T-helper 2 cell (primary cell): ENCODE measurements around the gene BACE1-AS.
"Not testable (repeated sequence)": the region's sequence is repeated elsewhere in the genome, so short reads cannot be mapped to it uniquely, and the experiment has no call there.

Experiments used
- DNase-seq, 5 experiments: peaks; one replicate each; pipeline versions ENCODE4 v3.0.0 to v3.0.0-alpha.2; 2012 to 2022
- total RNA-seq, 2 donors: gene quantifications; one replicate each; lab custom pipeline; 2026; lab: John Stamatoyannopoulos, UW

BACE1-AS gene
- total RNA-seq = 3.1 to 8.7 reads per million in 2 donors

DNA sequence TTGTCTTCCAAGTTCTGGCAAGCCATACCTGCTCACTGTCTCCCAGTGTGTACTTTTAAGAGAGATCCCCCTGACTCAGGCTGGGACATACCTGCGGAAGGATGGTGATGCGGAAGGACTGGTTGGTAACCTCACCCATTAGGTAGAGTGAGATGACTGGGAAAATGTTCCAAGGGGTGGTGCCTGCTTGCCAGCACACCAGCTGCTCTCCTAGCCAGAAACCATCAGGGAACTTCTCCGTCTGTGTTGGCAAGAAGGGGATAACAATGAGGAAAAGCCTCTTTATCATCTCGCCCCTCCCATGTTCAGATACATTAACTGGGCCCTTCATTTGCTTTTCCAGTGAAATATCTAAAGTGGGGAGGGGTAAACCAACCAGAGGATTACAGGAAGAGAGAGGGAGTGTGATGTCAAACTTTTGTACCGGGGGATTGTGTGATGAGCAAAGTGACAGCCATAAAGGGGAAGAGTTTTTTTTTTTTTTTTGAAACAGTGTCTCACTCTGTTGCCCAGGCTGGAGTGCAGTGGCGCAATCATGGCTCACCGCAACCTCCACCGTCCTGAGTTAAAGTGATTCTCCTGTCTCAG, at the start of gene BACE1-AS:
BACE1-AS (plus strand) TSS at position 538 of the 588 bp plus-strand sequence.
- no peak for DNase-seq

DNA sequence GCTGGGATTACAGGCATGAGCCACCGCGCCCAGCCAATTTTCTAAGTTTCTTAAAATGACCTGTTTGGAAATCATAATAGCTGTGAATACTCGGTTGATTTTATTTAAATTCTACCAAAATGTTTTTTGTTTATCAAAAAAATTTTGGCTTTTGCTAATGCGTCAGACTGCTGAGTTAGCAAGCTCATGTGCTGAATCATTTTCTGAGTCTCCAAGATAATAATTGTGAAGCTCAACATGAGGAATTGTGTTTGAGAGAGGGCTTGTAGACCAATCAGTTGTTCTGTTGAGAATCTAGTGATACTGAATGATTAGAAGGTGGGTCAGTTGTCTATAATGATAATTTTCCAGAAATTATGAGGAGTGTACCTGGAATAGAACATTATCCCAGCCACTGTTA, 42.8 kb upstream of the BACE1-AS start:
- no peak for DNase-seq

DNA sequence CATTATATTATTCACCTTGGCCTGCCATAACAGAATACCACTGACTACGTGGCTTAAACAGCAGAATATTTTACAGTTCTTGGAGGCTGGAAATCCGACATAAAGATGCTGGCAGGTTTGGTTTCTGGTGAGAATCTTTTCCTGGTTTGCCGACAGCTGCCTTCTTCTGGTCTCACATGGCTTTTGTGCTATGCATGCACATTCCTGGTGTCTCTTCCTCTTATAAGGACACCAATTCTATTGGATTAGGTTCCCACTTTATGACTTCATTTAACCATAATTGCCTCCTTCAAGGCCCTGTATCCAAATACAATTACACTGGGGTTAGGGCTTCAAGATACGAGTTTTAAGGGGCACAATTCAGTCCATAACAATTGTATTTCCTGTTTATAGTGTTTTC, 41.6 kb upstream of the BACE1-AS start:
- DNase-seq = no peak

DNA sequence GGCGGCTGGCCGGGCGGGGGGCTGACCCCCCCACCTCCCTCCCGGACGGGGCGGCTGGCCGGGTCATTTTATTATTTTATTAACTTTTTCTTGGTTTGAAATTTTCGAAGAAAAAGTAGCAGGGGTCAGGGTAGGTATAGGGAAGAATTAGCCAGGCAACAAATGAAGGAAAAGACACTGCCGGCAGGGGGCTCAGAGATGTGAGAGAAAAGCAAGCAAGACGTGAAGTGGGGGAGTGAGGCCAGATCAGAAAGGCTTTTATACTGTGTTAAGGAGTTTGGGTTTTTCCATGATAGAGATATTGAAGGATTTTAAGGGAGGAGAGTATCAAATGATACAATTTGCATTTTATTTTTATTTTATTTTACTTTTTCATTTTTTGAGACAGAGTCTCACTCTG, 39.6 kb upstream of the BACE1-AS start:
- no peak for DNase-seq

DNA sequence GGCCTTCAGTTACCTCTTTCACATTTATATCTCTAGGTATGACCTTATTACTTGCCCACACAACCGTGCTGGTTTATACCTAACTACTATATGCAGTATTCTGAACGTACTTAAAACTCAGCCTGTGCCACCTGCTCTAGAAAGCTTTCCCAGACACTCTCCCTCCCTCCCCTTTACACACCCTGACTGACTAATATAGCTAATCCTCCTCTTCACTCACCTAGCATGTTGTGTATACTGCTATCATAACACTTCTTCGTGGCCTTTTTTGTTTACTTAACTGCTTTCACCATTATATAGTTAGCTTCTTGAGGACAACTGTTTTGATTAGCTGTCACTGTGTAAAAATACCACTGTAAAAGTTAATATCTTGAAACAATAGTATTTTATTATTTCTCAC, 35.2 kb upstream of the BACE1-AS start:
- DNase-seq = no peak

DNA sequence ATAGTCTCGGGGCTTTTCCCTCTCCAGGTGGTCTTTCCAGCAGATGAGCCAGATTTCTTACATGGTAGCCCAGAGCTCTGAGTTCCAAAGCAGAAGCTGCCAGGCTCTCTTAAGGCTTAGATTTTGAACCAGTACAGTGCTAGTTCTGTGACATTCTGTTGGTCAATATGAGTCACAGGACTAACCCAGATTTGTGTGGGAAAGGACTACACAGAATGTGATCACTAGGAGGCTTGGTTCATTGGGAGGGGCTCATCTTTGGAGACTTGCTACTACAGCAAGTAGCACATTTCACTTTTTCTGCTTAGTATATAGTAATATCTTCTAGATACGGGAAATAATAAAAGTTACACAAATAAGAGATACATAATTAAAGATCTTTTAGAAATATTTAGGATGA, 34.6 kb upstream of the BACE1-AS start:
- no peak for DNase-seq

DNA sequence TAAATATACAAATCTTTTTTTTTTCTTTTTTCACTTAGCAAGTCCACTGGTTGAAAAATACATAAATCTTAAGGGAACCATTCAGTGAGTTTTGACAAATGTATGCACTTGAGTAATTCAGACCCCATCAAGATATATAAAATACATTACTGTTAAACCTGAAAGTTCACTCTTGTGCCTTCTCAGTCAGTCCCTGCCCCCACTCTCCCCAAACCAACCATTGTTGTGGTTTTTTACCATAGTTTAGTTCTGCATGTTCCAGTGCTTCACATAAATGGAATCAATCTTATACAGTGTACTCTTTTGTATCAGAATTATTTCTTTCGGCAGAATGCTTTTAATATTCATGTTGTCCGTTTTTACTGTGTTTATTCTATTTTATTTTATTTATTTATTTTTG, 32.6 kb upstream of the BACE1-AS start:
- DNase-seq = no peak

DNA sequence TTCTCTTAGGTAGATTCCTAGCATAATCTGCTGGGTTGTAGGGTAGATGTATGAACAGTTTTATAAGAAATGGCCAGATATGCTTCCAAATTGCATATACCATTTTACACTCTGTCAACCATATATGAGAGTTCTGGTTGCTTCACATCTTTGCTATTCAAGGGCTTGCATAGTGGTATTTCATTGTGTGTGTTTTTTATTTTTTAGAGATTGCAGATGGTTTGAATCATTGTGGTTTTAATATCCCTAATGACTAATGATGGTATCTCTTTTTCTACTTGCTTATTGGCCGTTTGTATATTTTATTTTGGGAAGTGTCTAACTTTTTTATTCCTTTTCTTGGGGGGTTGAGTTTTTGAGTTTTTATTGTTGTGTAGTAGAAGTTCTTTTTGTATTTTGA, 31.7 kb upstream of the BACE1-AS start:
- no peak for DNase-seq

DNA sequence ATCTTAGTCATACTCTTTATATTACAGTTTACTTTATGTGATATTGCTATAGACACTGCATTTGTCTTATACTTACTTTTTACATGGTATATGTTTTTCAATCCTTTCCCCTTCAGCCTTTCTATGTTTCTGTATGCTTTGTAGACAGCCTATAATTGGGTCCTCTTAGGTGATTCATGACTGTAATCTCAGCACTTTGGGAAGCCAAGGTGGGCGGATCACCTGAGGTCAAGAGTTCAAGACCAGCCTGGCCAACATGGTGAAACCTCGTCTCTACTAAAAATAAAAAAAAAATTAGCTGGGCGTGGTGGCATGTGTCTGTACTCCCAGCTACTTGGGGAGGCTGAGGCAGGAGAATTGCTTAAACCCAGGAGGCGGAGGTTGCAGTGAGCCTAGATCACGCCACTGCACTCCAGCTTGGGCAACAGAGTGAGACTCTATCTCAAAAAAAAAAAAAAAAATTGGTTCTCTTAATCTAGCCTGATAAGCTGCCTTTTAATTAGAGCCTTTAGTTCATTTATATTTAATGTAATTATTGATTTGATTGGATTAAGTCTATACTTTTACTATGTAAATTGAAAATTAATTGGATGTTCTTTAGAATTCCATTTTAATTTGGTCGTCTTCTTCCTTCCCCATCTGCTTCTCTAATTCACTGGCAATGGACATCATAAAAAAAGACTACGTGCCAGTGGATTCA, 26.4 kb upstream of the BACE1-AS start:
- not testable (repeated sequence) for DNase-seq

DNA sequence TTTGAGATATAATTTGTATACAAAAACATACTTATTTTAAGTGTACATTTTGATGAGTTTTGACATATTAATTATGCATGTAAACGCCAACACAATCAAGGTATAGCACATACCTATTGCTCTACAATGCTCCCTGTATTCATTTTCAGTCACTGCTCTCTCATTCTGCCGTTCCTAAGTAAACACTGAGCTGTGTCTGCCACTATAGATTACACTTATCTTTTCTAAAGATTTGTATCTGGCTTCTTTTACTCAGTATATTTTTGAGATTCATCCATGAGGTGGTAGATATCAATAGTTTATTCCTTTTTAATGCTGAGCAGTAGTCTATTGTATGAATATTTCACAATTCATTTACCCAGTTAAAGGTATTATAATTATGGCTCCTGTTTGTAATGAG, 25.4 kb upstream of the BACE1-AS start:
- no peak for DNase-seq

DNA sequence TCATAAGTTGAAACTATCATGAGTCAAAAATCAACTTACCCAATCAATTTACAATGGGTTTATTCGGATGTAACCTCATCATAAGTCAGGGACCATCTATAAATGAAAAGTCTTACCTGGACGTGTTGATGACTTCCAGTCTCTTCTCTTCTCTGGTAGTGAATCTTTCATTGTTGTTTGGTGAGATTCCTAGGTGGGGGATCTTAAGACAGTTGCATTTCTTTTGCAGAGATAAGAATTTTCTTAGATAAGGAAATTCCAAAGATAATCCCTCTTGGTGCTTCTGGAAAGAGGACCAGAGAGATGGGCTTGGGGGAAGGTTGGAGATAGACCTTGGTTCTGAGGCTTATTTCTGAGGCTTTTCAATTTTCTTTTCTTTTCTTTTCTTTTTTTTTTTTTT, 21.3 kb upstream of the BACE1-AS start:
- DNase-seq = no peak

DNA sequence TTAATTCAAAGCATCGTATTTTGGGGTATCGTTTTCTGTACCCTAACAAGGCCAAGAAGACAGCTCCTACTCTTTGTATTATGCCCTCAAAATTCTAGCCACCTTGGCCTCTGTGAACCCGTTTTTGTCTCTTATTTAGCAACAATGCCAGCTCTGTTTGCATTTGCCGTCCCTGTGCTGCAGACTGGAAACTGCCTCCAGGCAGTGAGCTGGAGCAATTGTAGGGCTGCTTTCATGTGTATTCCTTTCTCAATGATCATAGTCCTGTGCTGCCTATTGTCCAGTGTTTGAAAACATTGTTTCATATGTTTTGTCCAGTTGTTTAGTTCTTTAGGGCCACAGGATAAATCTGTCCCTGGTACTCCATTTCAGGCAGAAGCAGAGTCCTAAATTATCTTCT, 19.9 kb upstream of the BACE1-AS start:
- DNase-seq = no peak

DNA sequence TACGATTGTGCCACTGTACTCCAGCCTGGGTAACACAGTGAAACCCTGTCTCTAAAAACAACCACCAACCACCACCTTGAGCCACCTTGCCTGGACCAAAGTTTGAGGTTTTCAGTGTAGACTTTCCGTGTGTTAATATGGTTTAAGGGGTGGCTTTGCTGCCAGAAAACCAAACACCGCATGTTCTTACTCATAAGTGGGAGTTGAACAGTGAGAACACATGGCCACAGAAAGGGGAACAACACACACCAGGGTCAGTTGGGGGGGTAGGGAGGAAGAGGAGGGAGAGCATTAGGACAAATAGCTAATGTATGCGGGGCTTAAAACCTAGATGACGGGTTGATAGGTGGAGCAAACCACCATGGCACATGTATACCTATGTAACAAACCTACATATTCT, 19.0 kb upstream of the BACE1-AS start:
- DNase-seq = not testable (repeated sequence)

DNA sequence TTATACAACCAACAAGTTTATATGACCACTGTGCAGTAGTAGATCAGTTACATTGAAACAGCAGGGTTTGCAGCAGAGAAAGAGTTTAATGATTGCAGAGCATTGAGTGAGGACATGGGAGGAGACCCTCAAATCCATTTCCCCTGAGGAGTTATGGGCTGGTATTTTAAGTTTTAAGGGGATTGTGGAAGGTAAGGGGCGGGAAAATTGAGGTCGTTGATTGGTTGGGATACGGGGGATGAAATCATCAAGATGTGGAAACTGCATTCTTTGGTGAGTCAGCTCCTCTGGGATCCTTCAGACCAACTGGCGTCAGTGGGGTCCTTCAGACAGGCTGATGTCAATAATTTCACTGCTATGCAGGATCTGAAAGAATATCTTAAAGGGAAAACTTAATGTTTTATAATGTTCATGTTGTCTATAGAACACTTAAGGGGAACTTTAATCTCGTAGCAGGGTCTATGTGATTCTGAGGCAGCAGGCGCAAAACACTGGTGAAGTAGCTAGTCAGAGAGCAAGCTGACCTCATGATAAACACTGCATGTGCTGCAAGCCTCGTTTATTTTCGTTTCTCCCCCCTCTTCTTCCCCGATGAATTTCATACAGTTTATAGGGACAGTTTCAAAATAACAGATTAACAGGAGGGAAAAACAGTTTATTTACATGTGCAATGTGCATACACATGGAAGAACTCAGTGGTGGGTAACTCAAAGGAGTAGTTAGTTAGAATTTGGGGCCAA, 17.4 kb upstream of the BACE1-AS start:
- DNase-seq = no peak

DNA sequence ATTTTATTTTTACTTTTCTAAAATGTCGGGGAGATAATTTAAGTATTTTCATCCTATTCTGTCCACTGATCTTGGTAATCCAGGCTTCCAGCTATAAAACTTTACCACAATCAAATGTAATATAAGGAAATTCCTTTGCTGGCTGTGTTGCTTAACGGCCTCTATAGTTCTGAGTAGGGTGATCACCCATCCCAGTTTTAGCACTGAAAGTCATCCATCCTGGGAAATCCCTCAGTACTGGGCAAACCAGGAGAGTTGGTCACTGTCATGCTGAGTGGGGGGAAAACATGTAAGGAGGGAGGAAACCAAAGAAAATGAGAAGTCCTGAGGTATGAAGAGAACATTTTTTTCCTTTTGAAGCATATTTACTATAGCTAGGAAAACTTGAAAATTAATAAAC, 12.8 kb upstream of the BACE1-AS start:
- no peak for DNase-seq

DNA sequence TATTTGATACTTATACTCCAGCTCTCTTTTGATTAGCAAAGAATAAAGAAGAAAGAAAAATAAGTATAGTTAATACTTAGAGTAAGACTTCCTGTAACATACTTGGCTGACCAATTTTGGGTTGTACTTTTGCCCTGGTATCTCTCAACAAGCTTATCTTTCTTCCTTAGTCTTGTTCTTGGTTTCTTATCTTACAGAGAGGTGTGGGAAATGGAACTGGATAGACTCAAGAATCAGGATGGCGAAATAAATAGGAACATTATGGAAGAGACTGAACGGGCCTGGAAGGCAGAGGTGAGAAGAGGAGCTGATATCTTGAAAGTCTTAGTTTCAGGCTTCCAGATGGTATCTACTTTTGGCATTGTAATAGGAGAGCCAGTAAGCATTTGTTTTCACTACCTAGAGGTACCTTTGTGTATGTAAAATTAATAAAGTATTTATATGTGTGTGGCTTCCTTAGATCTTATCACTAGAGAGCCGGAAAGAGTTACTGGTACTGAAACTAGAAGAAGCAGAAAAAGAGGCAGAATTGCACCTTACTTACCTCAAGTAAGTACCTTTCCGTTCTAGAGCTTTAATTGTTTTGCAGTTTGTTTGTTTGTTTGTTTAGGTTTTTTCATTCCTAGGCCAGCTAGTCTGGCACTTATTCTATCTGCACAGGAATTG, 11.3 kb upstream of the BACE1-AS start:
- peak in 2 of 5 experiments; percentile 1 to 91 for DNase-seq

DNA sequence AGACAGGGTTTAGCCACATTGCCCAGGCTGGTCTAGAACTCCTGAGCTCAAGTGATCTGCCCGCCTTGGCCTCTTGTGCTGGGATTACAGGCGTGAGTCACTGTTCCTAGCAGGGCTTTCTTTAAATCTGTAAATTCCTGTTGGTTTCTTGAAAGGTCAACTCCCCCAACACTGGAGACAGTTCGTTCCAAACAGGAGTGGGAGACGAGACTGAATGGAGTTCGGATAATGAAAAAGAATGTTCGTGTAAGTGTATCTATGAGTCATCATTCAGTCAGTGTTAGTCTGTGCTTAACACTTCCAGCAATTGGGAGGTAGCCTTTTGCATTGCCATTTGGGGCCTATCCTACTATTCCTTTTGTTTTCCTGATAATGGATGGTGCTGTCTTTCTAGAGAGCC, 10.0 kb upstream of the BACE1-AS start:
- no peak for DNase-seq

DNA sequence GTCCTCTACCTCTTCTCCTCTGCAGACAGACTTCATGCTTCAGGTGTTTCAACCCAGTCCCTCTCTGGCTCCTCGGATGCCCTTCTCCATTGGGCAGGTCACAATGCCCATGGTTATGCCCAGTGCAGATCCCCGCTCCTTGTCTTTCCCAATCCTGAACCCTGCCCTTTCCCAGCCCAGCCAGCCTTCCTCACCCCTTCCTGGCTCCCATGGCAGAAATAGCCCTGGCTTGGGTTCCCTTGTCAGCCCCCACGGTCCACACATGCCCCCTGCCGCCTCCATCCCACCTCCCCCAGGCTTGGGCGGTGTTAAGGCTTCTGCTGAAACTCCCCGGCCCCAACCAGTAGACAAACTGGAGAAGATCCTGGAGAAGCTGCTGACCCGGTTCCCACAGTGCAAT, 9.3 kb upstream of the BACE1-AS start:
- DNase-seq = no peak

DNA sequence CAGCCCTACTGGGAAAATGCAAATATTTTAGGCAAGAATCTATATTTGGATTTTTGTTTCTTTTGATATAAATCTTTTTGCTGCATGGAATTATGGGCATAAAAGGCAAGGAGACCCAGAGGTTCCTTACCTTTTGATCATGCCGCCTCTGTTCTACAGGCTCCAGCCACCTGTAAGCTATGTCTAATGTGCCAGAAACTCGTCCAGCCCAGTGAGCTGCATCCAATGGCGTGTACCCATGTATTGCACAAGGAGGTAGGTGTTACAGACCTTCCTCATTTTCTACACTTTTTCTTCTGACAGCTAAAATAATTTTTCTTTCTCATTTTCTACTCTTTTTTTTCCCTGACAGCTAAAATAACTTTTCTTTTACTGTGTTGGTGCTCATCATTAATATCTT, 8.2 kb upstream of the BACE1-AS start:
- DNase-seq = no peak

DNA sequence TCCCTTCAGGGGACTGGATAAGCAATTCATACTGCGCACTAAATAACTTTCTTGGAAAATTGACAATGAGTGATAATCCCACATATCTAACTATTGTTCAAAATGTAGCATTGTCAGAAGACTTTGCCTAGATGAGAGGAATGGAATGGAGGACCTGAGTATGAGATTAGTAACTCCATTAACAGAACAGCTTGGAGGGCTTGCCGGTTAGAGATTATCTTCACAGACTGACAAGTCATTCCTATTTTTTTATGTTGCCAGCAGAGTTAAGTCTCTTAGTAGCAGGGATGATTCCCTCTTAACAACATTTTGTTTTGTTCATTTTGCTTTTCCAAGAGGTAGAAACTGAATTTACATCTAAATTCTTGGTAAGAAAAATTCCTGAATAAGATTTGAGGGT, 7.1 kb upstream of the BACE1-AS start:
- DNase-seq = no peak

DNA sequence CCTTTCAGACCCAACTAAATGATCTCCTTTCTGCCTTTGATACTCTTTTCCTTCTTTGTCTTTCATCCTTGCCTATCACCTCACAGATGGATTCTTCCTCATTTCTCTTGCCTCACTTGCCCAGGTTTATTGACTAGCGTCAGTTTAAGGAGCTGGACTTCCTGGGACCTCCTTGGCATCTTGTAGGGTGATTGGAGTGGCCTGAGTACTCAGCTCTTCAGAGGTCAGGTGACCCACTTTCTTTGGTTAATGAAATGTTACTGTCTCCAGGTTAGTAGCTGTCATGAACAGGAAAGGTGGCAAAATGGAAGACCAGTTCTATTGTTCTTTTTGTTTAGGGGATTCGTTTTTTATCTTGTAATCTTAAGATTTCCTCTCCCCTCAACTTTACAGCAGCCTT, 4.6 kb upstream of the BACE1-AS start:
- no peak for DNase-seq

DNA sequence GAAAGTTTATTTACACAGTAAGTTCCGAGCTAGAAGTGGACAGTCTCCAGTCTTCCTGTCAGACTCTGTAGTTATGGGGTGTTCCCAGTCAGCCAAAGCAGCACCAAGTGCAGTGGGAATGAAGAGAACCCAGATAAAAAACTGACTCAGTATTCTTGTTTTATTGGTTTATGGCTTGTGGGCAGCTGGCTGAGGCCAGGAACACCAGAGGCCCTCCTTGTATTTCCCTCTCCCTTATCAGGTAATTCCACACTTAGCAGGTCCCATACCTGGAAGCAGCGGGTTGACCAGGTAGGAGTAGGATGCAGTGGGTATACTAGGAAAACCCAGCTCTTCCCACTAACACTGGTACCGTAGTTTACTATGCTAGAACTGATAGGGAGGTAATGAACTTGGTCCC, 3.5 kb upstream of the BACE1-AS start:
- DNase-seq = no peak

DNA sequence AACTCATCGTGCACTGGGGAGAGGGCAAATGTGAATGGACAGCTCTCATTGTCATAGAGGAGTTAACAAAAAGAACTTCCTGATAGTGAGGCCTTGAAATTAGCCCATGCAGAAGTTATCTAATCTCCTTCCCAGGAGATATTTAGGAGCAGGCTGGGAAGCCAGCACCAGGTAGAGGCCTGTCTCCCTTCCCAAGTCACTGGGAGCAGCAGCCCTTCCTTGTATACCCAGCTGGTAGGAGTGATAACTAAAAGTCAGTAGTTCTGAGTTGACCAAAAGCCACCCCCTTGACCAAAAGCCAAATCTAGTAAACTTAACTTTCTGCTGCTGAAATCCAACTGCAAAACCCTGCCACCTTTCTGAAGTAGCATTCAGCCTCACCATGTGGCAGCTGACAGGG, 1.4 kb upstream of the BACE1-AS start:
- no peak for DNase-seq

DNA sequence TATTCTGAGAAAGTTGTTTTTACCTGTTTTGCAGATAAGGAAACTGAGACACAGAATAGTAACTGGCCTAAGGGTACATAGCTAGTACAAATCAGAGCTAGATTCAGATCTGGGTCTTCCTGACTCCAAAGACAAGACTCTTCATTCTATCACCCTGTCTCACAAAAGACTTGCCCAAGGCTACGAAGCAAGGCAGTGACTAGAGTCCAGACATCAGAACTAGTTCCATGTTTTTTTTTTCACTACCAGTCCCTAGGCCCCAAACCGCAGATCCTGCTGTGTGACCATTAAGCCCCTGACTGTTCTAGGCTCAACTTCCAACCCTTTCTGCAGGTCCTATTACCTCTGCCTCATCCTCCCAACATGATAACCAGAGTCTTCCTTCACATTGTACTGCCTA, 1.5 kb downstream of the BACE1-AS start:
- no peak for DNase-seq
